B cell (primary cell): ENCODE data around the gene ZNF286A. TPM values are rescaled to one million over a fixed set of nuclear protein-coding genes. Genes with fewer than 3 reads are reported as not detected.

Experiments used
- ATAC-seq: fragments of 200-7000 bp; cut with Tn5 transposase; one replicate; pipeline ENCODE4 v1.10.0; 2021; ENCODE audit warnings: low read depth, mild to moderate bottlenecking, moderate number of reproducible peaks, moderate library complexity
- CTCF ChIA-PET: fragments of 350-600 bp; sonication (Branson Sonifier 250); formaldehyde crosslinking; loops from one replicate; lab custom pipeline; 2021; ENCODE audit warnings: antibody characterized with exemption, inconsistent platforms; lab: Charles Lee
- POLR2A ChIA-PET: fragments of 350-600 bp; sonication (Branson Sonifier 250); formaldehyde crosslinking; loops from one replicate; lab custom pipeline; 2021; ENCODE audit warnings: antibody characterized with exemption; lab: Charles Lee
- DNase-seq: peaks from one replicate; pipeline ENCODE4 v3.0.0; 2013
- H2AFZ ChIP-seq: 2 replicates; pipeline ENCODE4 v1.6.1; 2012; ENCODE audit warnings: mild to moderate bottlenecking, low read depth, low read length; ENCODE audit not compliant: insufficient read depth, poor library complexity, severe bottlenecking
- H3K27ac ChIP-seq, 2 donors: 1 replicate in 1 of 2; 2 replicates in 1 of 2; pipeline ENCODE4 v1.5.1; 2012 to 2013; ENCODE audit warnings: low read length in 2 of 2, mild to moderate bottlenecking in 2 of 2, moderate library complexity in 1 of 2
- H3K27me3 ChIP-seq, 4 experiments: fragments of 200-600 bp in 1 of 4; sonication (generic) in 1 of 4; replicated peaks in 1 of 4; 1 replicate in 2 of 4; 2 replicates in 2 of 4; pipeline versions ENCODE4 v1.6.1 to v1.7.0; 2013 to 2016; ENCODE audit warnings: low read length in 3 of 4, mild to moderate bottlenecking in 2 of 4, mixed read lengths in 1 of 4, moderate library complexity in 1 of 4; ENCODE audit not compliant: insufficient read depth in 4 of 4, control insufficient read depth in 3 of 4; ENCODE audit errors: control extremely low read depth in 1 of 4
- H3K36me3 ChIP-seq, 2 experiments: replicated peaks in 1 of 2; 1 replicate in 1 of 2; 2 replicates in 1 of 2; pipeline versions ENCODE4 v1.6.1 to v1.7.1; 2013; ENCODE audit warnings: low read length in 1 of 2; ENCODE audit not compliant: insufficient read depth in 2 of 2, control insufficient read depth in 1 of 2; ENCODE audit errors: control extremely low read depth in 1 of 2, extremely low read depth in 1 of 2
- H3K4me1 ChIP-seq, 2 donors: fragments of 200-600 bp in 1 of 2; sonication (generic) in 1 of 2; 1 replicate in 1 of 2; 2 replicates in 1 of 2; pipeline versions ENCODE4 v1.5.1 to v1.6.1; 2013 to 2017; ENCODE audit warnings: low read length in 2 of 2; ENCODE audit not compliant: control insufficient read depth in 2 of 2, insufficient read depth in 2 of 2
- H3K4me2 ChIP-seq: replicated peaks from 2 replicates; pipeline ENCODE3; 2012; ENCODE audit warnings: mild to moderate bottlenecking, low read depth, low read length; ENCODE audit not compliant: poor library complexity, severe bottlenecking
- H3K4me3 ChIP-seq, 5 experiments: fragments of 200-600 bp in 1 of 5; sonication (generic) in 1 of 5; 1 replicate in 3 of 5; 2 replicates in 2 of 5; pipeline versions ENCODE4 v1.5.1 to v1.7.0; 2011 to 2016; ENCODE audit warnings: low read length in 4 of 5, mild to moderate bottlenecking in 4 of 5, low read depth in 2 of 5, control low read depth in 1 of 5, moderate library complexity in 1 of 5; ENCODE audit not compliant: insufficient read depth in 1 of 5; ENCODE audit errors: control extremely low read depth in 1 of 5, extremely low read depth in 1 of 5
- H3K79me2 ChIP-seq: fragments of 200-600 bp; sonication (generic); one replicate; pipeline ENCODE4 v1.6.0; 2016; ENCODE audit warnings: low read length; ENCODE audit not compliant: control insufficient read depth, insufficient read depth
- H3K9ac ChIP-seq: fragments of 200-600 bp; sonication (generic); 2 replicates; pipeline ENCODE4 v1.6.1; 2017; ENCODE audit warnings: mild to moderate bottlenecking, low read length, moderate library complexity
- H3K9me3 ChIP-seq, 3 donors: one replicate each; pipeline versions ENCODE4 v1.6.1 to v1.7.1; 2013; ENCODE audit warnings: low read length in 2 of 3; ENCODE audit not compliant: control insufficient read depth in 2 of 3, insufficient read depth in 1 of 3; ENCODE audit errors: control extremely low read depth in 1 of 3
- H4K20me1 ChIP-seq: 2 replicates; pipeline ENCODE4 v1.6.0; 2012; ENCODE audit warnings: mild to moderate bottlenecking, low read length; ENCODE audit not compliant: insufficient read depth, control insufficient read depth, poor library complexity, severe bottlenecking
- H3K27ac Mint-ChIP-seq: one replicate; pipeline ENCODE4 v1.8.0; 2021; ENCODE audit warnings: mixed read lengths
- H3K27me3 Mint-ChIP-seq: one replicate; pipeline ENCODE4 v1.8.0; 2021; ENCODE audit warnings: mixed read lengths
- H3K4me1 Mint-ChIP-seq: one replicate; pipeline ENCODE4 v1.8.0; 2021; ENCODE audit warnings: mixed read lengths
- H3K4me3 Mint-ChIP-seq: one replicate; pipeline ENCODE4 v1.8.0; 2021; ENCODE audit warnings: mixed read lengths
- H3K9me3 Mint-ChIP-seq: one replicate; pipeline ENCODE4 v1.8.0; 2022; ENCODE audit warnings: mixed read lengths; ENCODE audit not compliant: insufficient read depth
- EZH2 ChIP-seq: IDR thresholded peaks from 2 replicates; pipeline ENCODE4 v1.6.1; 2012; ENCODE audit warnings: borderline replicate concordance, low read depth, mild to moderate bottlenecking, moderate library complexity, low read length; ENCODE audit not compliant: insufficient read depth, poor library complexity, severe bottlenecking
- WGBS: methylation state at CpG from one replicate; pipeline ENCODE4 v1.1.5; 2013; ENCODE audit warnings: missing lambda C conversion rate; ENCODE audit not compliant: insufficient coverage; 5-methylcytosine and 5-hydroxymethylcytosine counted together
- intact Hi-C: fragments of 100-400 bp; cut with micrococcal nuclease; formaldehyde crosslinking; loops from one replicate; pipeline ENCODE4 v1.10.0; 2022
- polyA plus RNA-seq: library from polyadenylated mRNA; depleted of rRNA; stranded (reverse); fragments of >200 nt; gene quantifications from 2 replicates; pipeline ENCODE4 v1.2.3, GENCODE V29; 2012
- total RNA-seq, 2 donors: library from RNA; stranded (reverse); fragments of 120-200 nt in 1 of 2; gene quantifications; 1 replicate in 1 of 2; 2 replicates in 1 of 2; pipeline versions ENCODE4 v1.2.3 to v1.2.4, GENCODE V29; 2013 to 2022
- TF ChIP-seq, protein P1 (sequence below): fragments of 200-600 bp; IDR thresholded peaks from one replicate; pipeline ENCODE4 v1.8.0; 2022; ENCODE audit warnings: antibody characterized with exemption, mild to moderate bottlenecking

Gene ZNF286A
- total and polyA plus RNA-seq, 2 donors (not counting 1 experiment from before 2014, with no cell fraction given): 7.0 to 30.4 TPM

GRCh38 chr17:15658296-15658695, 41.3 kb upstream of the ZNF286A start:
- H3K4me1 Mint-ChIP-seq: peaks cover 7% of the 10 kb centered on the region
- 100% methylated on average over 1 of the region's 3 CpGs for WGBS
- intact Hi-C loops: no loop called here

GRCh38 chr17:15659236-15659635, 40.3 kb upstream of the ZNF286A start:
- no peak overlapping the region for H3K4me3 ChIP-seq
- H3K36me3 ChIP-seq: no peaks in the 10 kb centered on the region
- H3K4me1 Mint-ChIP-seq: peaks cover 7% of the 10 kb centered on the region
- ChIA-PET CTCF (no interaction called here), POLR2A (no interaction called here)
- H3K9me3 Mint-ChIP-seq: no peaks in the 10 kb centered on the region
- no peaks in the 10 kb centered on the region for H3K79me2 ChIP-seq
- H2AFZ ChIP-seq: no peak overlapping the region
- no peaks in the 10 kb centered on the region for H3K9me3 ChIP-seq
- no peaks in the 10 kb centered on the region for H3K27me3 ChIP-seq
- no peak overlapping the region for H3K4me3 Mint-ChIP-seq
- TF ChIP-seq, protein P1, sequence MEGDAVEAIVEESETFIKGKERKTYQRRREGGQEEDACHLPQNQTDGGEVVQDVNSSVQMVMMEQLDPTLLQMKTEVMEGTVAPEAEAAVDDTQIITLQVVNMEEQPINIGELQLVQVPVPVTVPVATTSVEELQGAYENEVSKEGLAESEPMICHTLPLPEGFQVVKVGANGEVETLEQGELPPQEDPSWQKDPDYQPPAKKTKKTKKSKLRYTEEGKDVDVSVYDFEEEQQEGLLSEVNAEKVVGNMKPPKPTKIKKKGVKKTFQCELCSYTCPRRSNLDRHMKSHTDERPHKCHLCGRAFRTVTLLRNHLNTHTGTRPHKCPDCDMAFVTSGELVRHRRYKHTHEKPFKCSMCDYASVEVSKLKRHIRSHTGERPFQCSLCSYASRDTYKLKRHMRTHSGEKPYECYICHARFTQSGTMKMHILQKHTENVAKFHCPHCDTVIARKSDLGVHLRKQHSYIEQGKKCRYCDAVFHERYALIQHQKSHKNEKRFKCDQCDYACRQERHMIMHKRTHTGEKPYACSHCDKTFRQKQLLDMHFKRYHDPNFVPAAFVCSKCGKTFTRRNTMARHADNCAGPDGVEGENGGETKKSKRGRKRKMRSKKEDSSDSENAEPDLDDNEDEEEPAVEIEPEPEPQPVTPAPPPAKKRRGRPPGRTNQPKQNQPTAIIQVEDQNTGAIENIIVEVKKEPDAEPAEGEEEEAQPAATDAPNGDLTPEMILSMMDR: no peak
- TF ChIP-seq EZH2: no peak
- DNase-seq: no peak
- H4K20me1 ChIP-seq: no peaks in the 10 kb centered on the region
- H3K4me1 ChIP-seq: no peaks in the 10 kb centered on the region
- no peak overlapping the region for H3K27ac ChIP-seq
- H3K9ac ChIP-seq: no peak overlapping the region
- ATAC-seq: no peak
- H3K4me2 ChIP-seq: no peak overlapping the region
- no peak overlapping the region for H3K27ac Mint-ChIP-seq
- 100% methylated on average over 4 of the region's 6 CpGs for WGBS
- no peaks in the 10 kb centered on the region for H3K27me3 Mint-ChIP-seq
- intact Hi-C loops: no loop called here

More at GRCh38 chr17:15658296-15658695, 41.3 kb upstream of the ZNF286A start:
- H3K9me3 ChIP-seq: no peaks in the 10 kb centered on the region
- H4K20me1 ChIP-seq: no peaks in the 10 kb centered on the region
- no peak overlapping the region for H3K27ac ChIP-seq
- no peak for TF ChIP-seq EZH2
- TF ChIP-seq, protein P1: no peak
- CTCF ChIA-PET: no interaction called here
- no peaks in the 10 kb centered on the region for H3K36me3 ChIP-seq
- no peak overlapping the region for H3K9ac ChIP-seq
- DNase-seq: no peak
- H3K4me2 ChIP-seq: no peak overlapping the region
- H3K27me3 Mint-ChIP-seq: no peaks in the 10 kb centered on the region
- no peaks in the 10 kb centered on the region for H3K79me2 ChIP-seq
- H3K27ac Mint-ChIP-seq: no peak overlapping the region
- H3K27me3 ChIP-seq: no peaks in the 10 kb centered on the region
- H3K4me1 ChIP-seq: no peaks in the 10 kb centered on the region
- H3K9me3 Mint-ChIP-seq: no peaks in the 10 kb centered on the region
- H3K4me3 Mint-ChIP-seq: no peak overlapping the region
- ATAC-seq: no peak
- no peak overlapping the region for H3K4me3 ChIP-seq
- no peak overlapping the region for H2AFZ ChIP-seq
- POLR2A ChIA-PET: no interaction called here
